HG02870 (cell line): Measurements from ENCODE around the gene TMUB1.

Source experiments
- ATAC-seq: cut with Tn5 transposase; IDR thresholded peaks from one replicate; pipeline ENCODE4 v1.9.1; 2021; ENCODE audit warnings: mild to moderate bottlenecking, moderate library complexity; ENCODE audit not compliant: unreplicated experiment

The TMUB1 gene

GRCh38 chr7:151121380-151122170 is 38.3 kb upstream of the TMUB1 start:
- ATAC-seq, result no peak

DNA sequence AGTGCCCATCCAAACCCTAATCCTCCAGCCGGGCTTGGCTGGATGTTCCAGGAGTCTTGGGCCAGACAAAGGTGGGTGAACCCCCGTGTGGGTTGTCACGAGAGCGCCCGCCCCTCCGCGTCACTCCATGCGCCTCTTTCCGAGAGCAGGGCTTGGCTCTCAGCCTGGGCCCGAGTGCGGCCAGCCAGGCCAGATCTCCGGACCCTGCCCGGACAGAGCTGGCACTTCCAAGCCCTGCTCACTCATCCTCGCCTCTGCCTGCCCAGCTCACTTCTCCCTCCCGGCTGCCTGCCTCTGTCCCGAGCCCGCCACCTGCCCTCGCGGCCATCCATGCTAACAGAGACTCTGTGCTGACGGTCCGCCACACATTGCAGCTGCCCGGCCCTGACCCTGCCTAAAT is 37.6 kb upstream of the TMUB1 start:
- ATAC-seq, result no peak

DNA sequence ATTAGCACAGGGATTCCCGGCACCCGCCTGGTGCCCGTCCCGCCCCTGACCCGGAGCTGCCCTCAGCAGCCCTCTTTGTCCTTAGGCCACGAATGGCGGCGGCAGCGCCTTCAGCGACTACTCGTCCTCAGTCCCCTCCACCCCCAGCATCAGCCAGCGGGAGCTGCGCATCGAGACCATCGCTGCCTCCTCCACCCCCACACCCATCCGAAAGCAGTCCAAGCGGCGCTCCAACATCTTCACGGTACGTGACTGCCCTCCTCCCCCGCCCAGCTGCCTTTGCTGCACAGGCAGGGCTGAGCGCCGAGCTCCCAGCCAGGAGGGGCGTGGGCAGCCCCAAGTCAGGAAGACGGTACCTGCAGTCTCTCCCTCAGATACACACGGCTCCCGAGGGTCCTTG is 36.6 kb upstream of the TMUB1 start:
- no peak for ATAC-seq

GRCh38 chr7:151119055-151119415 is 35.7 kb upstream of the TMUB1 start:
- ATAC-seq, result no peak

DNA sequence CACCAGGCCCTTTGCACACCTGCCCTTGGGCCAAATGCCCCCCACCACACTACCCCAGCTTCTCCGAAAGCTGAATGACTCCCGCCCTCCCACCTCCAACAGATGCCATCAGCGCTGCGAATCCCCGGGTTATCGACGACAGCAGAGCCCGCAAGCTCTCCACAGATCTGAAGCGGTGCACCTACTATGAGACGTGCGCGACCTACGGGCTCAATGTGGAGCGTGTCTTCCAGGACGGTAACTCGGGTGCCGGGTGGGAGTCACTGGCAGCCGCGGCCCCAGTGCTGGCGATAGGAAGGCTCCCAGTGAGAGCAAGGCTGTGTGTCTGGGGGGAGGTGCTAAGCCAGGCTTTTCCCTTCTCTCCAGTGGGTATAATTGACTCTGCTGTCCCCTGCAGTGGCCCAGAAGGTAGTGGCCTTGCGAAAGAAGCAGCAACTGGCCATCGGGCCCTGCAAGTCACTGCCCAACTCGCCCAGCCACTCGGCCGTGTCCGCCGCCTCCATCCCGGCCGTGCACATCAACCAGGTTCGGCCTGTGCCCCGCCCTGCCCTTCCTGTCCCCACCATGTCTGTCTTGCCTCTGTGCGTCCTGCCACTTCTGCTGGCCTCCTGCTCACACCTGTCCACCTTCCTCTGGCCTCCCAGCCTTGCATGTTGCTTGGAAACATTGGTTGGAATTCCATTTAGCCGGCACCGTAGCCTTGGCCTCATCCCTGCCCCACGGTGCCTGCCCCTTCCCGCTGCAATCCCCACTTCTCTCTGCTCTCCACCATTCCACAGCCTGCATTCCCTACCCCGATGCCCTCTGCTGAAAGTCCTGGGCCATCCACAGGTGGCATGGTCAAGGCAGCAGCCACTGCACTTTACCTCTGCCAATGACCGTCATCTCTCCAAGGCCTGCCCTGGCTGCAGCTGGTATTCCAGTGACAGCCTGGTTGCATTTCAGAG is 35.1 kb upstream of the TMUB1 start:
- ATAC-seq, result no peak

- ATAC-seq, result no peak
Measured at GRCh38 chr7:151117565-151117964, 34.3 kb upstream of the TMUB1 start.

DNA sequence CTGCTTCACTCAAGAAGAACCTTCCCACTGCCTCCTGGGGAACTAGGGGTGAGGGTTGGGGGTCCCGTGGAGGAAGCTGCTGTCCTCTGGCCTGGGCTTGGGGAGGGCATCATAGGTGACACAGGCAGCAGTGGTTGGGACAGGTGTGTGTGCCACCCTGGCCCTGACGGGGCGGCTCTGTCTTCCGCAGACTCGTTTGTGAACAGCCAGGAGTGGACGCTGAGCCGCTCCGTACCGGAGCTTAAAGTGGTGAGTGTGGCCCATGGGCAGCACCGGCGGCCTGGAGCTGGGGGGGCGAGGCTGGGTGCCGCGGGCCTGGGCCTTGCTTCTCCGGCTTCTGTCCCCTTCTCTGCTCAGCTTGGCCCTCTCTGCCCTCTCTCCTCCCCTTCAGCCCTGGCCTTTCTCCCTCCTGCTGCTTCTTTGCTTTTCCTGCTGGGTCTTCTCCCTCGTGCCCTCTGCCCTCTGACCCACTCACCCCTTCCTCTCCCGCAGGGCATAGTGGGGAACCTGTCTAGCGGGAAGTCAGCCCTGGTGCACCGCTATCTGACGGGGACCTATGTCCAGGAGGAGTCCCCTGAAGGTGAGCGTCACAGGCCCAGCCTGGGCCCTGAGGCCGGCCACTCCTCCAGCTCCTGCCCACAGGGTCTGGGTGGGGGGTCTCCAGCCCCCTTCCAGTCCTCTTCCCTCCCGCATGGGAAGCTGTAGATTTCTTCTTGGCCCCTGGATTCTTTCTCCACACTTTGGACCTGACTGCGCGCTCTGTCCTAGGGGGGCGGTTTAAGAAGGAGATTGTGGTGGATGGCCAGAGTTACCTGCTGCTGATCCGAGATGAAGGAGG is 33.5 kb upstream of the TMUB1 start:
- ATAC-seq, result no peak

DNA sequence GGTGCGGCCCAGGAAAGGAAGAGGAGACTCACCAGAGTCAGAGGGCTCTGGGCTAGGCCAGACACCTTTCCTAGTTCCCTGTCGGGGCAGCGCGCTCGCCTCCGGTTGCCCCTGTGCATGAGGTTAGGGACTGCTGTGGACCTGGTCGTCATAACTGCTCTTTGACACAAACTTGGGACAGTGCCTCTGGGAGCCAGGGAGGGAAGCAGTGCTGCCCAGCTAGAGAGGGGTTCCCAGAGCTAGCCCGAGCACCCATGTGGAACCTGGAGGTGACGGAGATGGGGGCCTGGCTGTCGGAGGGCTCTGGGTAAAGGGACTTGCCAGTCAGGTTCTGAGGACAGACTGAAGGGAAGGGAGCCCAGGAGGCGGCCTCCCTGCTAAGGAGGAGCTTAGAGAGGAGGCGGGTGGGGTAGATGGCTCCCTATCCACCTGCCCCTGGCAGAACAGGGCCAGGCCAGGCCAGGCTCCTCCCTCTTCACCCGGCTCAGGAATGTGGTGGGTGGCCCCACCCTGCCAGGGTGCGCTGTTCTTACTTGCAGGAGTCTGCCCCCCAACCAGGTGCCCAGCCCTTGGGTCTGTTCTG is 32.6 kb upstream of the TMUB1 start:
- no peak for ATAC-seq

DNA sequence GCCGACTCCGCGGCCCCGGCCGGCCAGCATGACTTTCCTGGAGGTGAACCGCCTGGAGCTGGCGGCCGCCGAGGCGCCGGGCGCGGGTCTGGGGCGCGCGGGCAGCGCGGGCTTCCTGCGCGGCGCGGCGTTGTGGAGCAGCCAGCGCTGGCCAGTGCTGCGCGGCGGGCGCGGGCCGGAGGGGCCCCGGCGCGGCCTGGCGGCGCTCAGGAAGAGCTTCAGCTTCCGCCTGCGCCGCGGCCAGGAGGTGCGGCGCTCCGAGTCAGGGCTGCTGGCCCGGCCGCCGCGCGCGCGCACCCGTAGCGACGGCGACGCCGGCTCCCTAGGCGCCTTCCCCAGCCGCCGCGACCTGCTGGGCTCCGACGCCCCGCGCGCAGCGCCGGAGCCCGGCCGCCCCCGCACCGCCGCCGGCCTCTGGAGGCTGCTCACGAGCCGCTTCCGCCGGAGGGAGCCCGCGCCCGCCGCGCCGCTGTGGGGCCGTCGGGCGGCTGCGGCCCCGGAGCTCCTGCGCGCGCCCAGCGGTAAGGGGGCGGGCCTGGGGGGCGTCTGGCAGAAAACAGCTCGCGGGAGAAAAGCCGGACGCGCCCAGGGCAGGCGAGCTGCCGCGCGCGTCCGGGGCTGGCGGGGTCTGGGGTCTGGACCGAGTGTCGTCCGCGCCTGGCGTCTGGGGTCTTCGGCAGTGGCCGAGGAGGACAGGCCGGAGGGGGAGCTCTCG is 32.0 kb upstream of the TMUB1 start:
- ATAC-seq, result no peak

- no peak for ATAC-seq
Measured at GRCh38 chr7:151114151-151115090, 31.1 kb upstream of the TMUB1 start.

- ATAC-seq, result no peak
Measured at GRCh38 chr7:151113344-151114150, 30.3 kb upstream of the TMUB1 start.

DNA sequence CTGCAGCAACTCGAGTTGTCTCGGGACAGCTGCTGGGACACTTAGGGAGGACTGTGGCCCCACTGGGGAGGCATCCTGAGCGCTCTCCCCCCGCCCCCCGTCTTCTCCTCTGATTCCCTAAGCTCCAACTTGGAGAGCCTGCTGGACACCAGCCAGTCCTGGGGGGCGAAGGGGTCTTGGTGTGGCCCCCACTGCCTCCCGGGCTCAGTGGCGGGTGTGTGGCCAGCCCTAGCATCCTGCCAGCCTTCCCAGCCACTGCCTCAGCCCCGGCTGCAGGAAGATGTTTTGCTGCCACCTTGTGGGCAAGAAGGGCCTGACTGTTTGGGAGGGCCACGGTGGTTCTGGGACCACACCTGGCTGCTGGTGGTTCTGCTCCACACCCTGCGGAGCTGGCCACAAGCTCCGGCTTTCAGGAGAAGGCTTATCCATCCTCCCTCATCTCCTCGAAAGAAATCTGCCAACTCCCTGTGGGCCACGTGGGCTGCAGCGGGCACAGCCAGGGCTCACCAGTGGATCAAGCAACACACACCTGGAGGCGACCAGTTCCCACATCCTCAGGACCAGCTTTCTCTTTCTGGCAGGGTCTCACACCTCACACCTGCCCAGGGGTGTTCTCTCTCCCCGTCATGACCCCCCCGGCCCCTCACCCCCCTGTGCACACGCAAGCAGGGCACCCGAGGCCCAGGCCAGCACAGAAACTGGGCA is 27.8 kb upstream of the TMUB1 start:
- ATAC-seq, result peak; percentile 82

DNA sequence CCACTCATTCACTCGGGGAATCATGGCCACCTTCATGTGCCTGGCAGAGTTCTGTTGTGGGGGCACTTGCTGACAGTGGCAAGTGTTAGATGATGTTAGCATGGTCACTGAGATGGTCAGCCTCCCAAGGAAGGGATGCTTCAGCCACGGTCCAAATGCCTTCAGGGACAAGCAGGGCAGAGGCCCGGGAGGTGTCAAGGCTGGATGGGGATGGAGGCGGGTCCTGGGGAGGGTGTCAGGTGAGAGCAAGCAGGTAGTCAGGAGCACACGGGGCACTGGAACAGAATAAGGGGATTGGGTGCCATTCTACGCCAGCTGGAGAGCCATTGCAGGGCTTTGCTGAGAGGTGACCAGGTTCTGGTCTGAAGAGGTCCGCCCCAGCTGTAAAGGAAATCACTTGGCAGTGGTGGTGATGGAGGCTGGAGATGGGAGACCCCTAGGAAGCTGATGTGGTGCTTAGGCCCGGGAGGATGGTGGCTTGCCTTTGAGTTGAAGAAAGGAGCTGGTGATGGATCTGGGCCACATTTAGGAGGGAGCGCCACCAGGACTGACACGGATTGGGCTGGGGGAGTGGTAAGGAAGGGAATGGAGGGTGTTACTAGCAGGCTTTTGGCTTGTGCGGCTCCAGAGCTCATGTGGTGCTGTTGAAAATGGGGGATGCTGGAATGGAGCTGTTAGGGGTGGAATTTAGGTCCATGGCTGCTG is 27.1 kb upstream of the TMUB1 start:
- no peak for ATAC-seq

- no peak for ATAC-seq
Measured at GRCh38 chr7:151109094-151110048, 26.1 kb upstream of the TMUB1 start.

GRCh38 chr7:151107882-151108281 is 24.6 kb upstream of the TMUB1 start:
- no peak for ATAC-seq
